Transverse colon (tissue), 4 donors: Measurements from ENCODE around the gene RPL11. TPM values are rescaled to one million over a fixed set of nuclear protein-coding genes. Genes with fewer than 3 reads are reported as not detected.
"Not testable (repeated sequence)": the region's sequence is repeated elsewhere in the genome, so short reads cannot be mapped to it uniquely, and the experiment has no call there.

Experiments
- DNase-seq: peaks from one replicate; pipeline ENCODE4 v3.0.0-alpha.2; 2019
- H3K27ac ChIP-seq, 4 donors: fragments of 200-600 bp; sonication (generic); 2 replicates each; pipeline ENCODE4 v1.5.1; 2016 to 2018; ENCODE audit warnings: inconsistent platforms in 4 of 4
- H3K27me3 ChIP-seq: fragments of 200-600 bp; sonication (generic); 2 replicates; pipeline ENCODE4 v1.5.1; 2017; ENCODE audit warnings: inconsistent platforms
- H3K36me3 ChIP-seq, 4 donors: fragments of 200-600 bp; sonication (generic); 2 replicates each; pipeline ENCODE4 v1.5.1; 2017 to 2019; ENCODE audit warnings: inconsistent platforms in 4 of 4
- H3K4me1 ChIP-seq, 4 donors: fragments of 200-600 bp; sonication (generic); 2 replicates each; pipeline ENCODE4 v1.5.1; 2017 to 2020; ENCODE audit warnings: inconsistent platforms in 4 of 4
- H3K4me3 ChIP-seq, 4 donors: fragments of 200-600 bp; sonication (generic); 1 replicate in 1 of 4; 2 replicates in 3 of 4; pipeline versions ENCODE4 v1.5.1 to v1.6.1; 2017 to 2019; ENCODE audit warnings: inconsistent platforms in 4 of 4
- H3K9me3 ChIP-seq, 2 donors: fragments of 200-600 bp; sonication (generic); 2 replicates each; pipeline ENCODE4 v1.5.1; 2017 to 2019; ENCODE audit warnings: inconsistent platforms in 2 of 2
- EP300 ChIP-seq: sonication (generic); formaldehyde crosslinking; IDR thresholded peaks from one replicate; pipeline ENCODE4 v1.6.1; 2017; ENCODE audit warnings: antibody characterized with exemption, low read depth
- POLR2A ChIP-seq: fragments of 450-650 bp; IDR thresholded peaks from one replicate; pipeline ENCODE4 v1.6.1; 2016; ENCODE audit warnings: antibody characterized with exemption, mild to moderate bottlenecking, moderate library complexity
- POLR2AphosphoS5 ChIP-seq, 3 donors: sonication (generic); formaldehyde crosslinking; IDR thresholded peaks; one replicate each; pipeline ENCODE4 v1.6.1; 2016; ENCODE audit warnings: antibody characterized with exemption in 3 of 3
- WGBS, 2 donors: methylation state at CpG; one replicate each; pipeline ENCODE4 v1.1.5; 2018; ENCODE audit warnings: low coverage in 1 of 2; 5-methylcytosine and 5-hydroxymethylcytosine counted together
- in situ Hi-C, 4 donors: fragments of 200-750 bp; cut with MboI; loops; one replicate each; pipeline versions ENCODE4 v1.15.0 to v1.15.1; 2017; ENCODE audit warnings: low sequenced_read_pairs in 3 of 4, low pct_ligation_motif_present in 1 of 4, low pct_unique_long_range_greater_than_20kb in 1 of 4
- intact Hi-C: fragments of 100-400 bp; cut with DNase I; formaldehyde crosslinking; loops from one replicate; pipeline ENCODE4 v1.15.1; 2023; ENCODE audit warnings: low total_unique reads
- total RNA-seq, 4 donors: library from RNA; depleted of rRNA; stranded (reverse); fragments of >200 nt; gene quantifications; one replicate each; pipeline ENCODE4 v1.1.0, GENCODE V29; 2016
- TF ChIP-seq, protein P1 (sequence below), 5 experiments: fragments of 200-600 bp in 3 of 5; fragments of 450-650 bp in 2 of 5; sonication (generic) in 3 of 5; IDR thresholded peaks; 1 replicate in 2 of 5; 2 replicates in 3 of 5; pipeline ENCODE4 v1.5.1; 2016 to 2017; ENCODE audit warnings: antibody characterized with exemption in 5 of 5, inconsistent platforms in 3 of 5, mild to moderate bottlenecking in 2 of 5, moderate library complexity in 1 of 5

Gene RPL11
- total RNA-seq, 4 donors from 2014 or later, result 382 to 822 (median 494) TPM

- peaks cover 19% of the 10 kb centered on the region for H3K27me3 ChIP-seq
- 91 to 100% methylated on average over 1 to 4 of the region's 4 CpGs for WGBS, 2 donors
- H3K27ac ChIP-seq, result no peak overlapping the region
- no peaks in the 10 kb centered on the region for H3K4me1 ChIP-seq
- H3K4me3 ChIP-seq, result no peak overlapping the region
- TF ChIP-seq EP300 (no peak), POLR2AphosphoS5 (IDR thresholded peaks at IDR 0.05) (no peak), POLR2A (no peak)
- TF ChIP-seq, protein P1, sequence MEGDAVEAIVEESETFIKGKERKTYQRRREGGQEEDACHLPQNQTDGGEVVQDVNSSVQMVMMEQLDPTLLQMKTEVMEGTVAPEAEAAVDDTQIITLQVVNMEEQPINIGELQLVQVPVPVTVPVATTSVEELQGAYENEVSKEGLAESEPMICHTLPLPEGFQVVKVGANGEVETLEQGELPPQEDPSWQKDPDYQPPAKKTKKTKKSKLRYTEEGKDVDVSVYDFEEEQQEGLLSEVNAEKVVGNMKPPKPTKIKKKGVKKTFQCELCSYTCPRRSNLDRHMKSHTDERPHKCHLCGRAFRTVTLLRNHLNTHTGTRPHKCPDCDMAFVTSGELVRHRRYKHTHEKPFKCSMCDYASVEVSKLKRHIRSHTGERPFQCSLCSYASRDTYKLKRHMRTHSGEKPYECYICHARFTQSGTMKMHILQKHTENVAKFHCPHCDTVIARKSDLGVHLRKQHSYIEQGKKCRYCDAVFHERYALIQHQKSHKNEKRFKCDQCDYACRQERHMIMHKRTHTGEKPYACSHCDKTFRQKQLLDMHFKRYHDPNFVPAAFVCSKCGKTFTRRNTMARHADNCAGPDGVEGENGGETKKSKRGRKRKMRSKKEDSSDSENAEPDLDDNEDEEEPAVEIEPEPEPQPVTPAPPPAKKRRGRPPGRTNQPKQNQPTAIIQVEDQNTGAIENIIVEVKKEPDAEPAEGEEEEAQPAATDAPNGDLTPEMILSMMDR (IDR thresholded peaks at IDR 0.05), result no peak
- in situ Hi-C loops (no loop called here), intact Hi-C loops (no loop called here)
- no peaks in the 10 kb centered on the region for H3K9me3 ChIP-seq
- DNase-seq, result no peak
- no peaks in the 10 kb centered on the region for H3K36me3 ChIP-seq
Observed at GRCh38 chr1:23679815-23680214, 11.8 kb upstream of the RPL11 start.

DNA sequence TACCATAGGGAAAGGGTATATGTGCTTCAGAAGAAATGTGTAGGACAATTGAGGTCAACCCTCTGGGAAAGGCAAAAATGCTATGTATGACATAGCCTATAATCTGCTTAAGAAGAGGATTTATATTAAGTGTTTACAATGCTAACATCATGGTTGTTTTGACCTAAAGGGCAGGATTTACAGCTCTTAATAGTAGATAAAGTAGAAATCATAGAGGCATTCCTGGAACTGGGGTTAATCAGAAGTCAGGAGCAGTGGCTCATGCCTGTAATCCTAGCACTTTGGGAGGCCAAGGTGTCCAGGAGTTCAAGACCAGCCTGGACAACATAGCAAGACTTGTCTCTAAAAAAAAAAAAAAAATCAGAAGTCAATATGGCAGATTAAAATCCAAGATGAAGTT lies 8.7 kb upstream of the RPL11 start:
- Histone ChIP-seq H3K4me1 (no peaks in the 10 kb centered on the region), H3K4me3 (no peak overlapping the region), H3K27me3 (peaks cover 19% of the 10 kb centered on the region), H3K36me3 (no peaks in the 10 kb centered on the region), H3K27ac (no peak overlapping the region), H3K9me3 (no peaks in the 10 kb centered on the region)
- no peak for TF ChIP-seq POLR2A
- no peak for TF ChIP-seq POLR2AphosphoS5 (IDR thresholded peaks at IDR 0.05)
- no peak for TF ChIP-seq EP300
- TF ChIP-seq, protein P1 (IDR thresholded peaks at IDR 0.05), result no peak
- intact Hi-C loops (no loop called here), in situ Hi-C loops (no loop called here)
- DNase-seq, result no peak

GRCh38 chr1:23684415-23684814 lies 7.2 kb upstream of the RPL11 start:
- intact Hi-C loops, result no loop called here
- no peak for DNase-seq
- Histone ChIP-seq H3K4me1 (no peaks in the 10 kb centered on the region), H3K4me3 (no peak overlapping the region), H3K9me3 (no peaks in the 10 kb centered on the region), H3K36me3 (no peaks in the 10 kb centered on the region), H3K27me3 (peaks cover 15% of the 10 kb centered on the region), H3K27ac (no peak overlapping the region)
- no peak for TF ChIP-seq EP300
- no peak for TF ChIP-seq POLR2AphosphoS5 (IDR thresholded peaks at IDR 0.05)
- no peak for TF ChIP-seq POLR2A
- TF ChIP-seq, protein P1 (IDR thresholded peaks at IDR 0.05), result no peak
- 68 to 100% methylated on average over 1 to 2 of the region's 2 CpGs for WGBS, 2 donors
- in situ Hi-C loops, result no loop called here

DNA sequence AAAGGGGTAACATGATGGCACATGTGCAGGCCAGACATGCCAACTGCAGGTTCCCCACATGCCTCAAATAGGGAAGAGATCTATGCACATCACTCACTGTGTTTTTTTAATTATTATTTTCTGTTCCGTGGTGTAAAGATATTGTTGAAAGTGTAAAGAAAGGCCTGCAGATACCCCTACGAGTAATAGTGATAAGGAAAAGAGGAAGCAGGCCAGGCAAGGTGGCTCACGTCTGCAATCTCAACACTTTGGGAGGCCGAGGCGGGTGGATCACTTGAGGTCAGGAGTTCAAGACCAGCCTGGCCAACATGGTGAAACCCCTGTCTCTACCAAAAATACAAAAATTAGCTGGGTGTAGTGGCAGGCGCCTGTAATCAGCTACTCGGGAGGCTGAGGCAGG lies 6.4 kb upstream of the RPL11 start:
- H3K4me3 ChIP-seq, H3K4me1 ChIP-seq, H3K9me3 ChIP-seq, intact Hi-C loops, H3K27ac ChIP-seq, H3K36me3 ChIP-seq, in situ Hi-C loops, H3K27me3 ChIP-seq, DNase-seq: not testable (repeated sequence)
- WGBS, 2 donors, result 66 to 79% methylated on average over 5 to 7 of the region's 7 CpGs

DNA sequence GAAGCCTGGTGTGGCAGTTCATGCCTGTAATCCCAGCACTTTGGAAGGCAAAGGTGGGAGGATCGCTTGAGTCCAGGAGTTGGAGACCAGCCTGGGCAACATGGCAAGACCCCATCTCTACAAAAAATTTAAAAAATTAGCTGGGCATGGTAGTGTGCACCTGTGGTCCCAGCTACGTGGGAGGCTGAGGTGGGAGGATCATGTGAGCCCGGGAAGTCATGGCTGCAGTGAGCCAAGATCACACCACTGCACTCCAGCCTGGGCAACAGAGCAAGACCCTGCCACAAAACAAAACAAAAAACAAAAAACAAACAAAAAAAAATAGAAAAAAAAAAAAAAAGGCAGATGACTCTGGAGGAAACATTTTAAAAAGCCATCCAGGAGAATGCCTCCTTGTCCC lies 3.9 kb upstream of the RPL11 start:
- 71 to 83% methylated on average over 3 of the region's 3 CpGs for WGBS, 2 donors
- H3K9me3 ChIP-seq, H3K4me3 ChIP-seq, H3K27ac ChIP-seq, H3K4me1 ChIP-seq, in situ Hi-C loops, intact Hi-C loops, DNase-seq, H3K27me3 ChIP-seq, H3K36me3 ChIP-seq: not testable (repeated sequence)

DNA sequence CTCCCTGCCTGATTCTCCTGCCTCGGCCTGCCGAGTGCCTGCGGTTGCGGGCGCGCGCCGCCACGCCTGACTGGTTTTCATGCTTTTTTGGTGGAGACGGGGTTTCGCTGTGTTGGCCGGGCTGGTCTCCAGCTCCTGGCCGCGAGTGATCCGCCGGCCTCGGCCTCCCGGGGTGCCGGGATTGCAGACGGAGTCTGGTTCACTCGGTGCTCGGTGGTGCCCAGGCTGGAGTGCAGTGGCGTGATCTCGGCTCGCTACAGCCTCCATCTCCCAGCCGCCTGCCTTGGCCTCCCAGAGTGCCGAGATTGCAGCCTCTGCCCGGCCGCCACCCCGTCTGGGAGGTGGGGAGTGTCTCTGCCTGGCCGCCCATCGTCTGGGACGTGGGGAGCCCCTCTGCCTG lies 3.3 kb upstream of the RPL11 start:
- H3K4me1 ChIP-seq, result peaks cover 3 to 14% (median 12%) of the 10 kb centered on the region in 4 donors
- 88% methylated on average over 8 of the region's 33 CpGs; no CpG with 5 or more reads in 1 of the 2 donors for WGBS, 2 donors
- H3K27me3 ChIP-seq, H3K4me3 ChIP-seq, H3K9me3 ChIP-seq, in situ Hi-C loops, intact Hi-C loops, H3K36me3 ChIP-seq, DNase-seq, H3K27ac ChIP-seq: not testable (repeated sequence)
